ENCODE data around the gene CNOT8. TPM values are rescaled to one million over a fixed set of nuclear protein-coding genes. Genes with fewer than 3 reads are reported as not detected.
"Not testable (repeated sequence)": the region's sequence is repeated elsewhere in the genome, so short reads cannot be mapped to it uniquely, and the experiment has no call there.

Gene CNOT8
- total and polyA plus RNA-seq, 10 donors = 46.3 to 93.5 (median 69.1) TPM

GRCh38 chr5:154829589-154830218, 28.7 kb upstream of the CNOT8 start:
- Histone ChIP-seq H3K9me3 (no peaks in the 10 kb centered on the region), H3K4me3 (no peak overlapping the region), H3K27ac (peak overlapping the region in 3 of 8 donors; percentile 8 to 53 (median 8)), H3K4me1 (peaks cover 0 to 12% (median 0%) of the 10 kb centered on the region in 6 donors), H3K36me3 (peaks cover 0 to 73% (median 10%) of the 10 kb centered on the region in 6 donors), H3K27me3 (replicated peaks in 1 of 7) (no peaks in the 10 kb centered on the region)
- no peak for TF ChIP-seq POLR2AphosphoS5 (IDR thresholded peaks at IDR 0.05)
- no peak for TF ChIP-seq POLR2A (IDR thresholded peaks at IDR 0.05)
- TF ChIP-seq CTCF (IDR thresholded peaks at IDR 0.05 in 8 of 11, conservative IDR thresholded peaks at IDR 0.05 in 3 of 11) = no peak
- WGBS, 5 donors = 73 to 83% (median 79%) methylated on average over 4 of the region's 4 CpGs
- intact Hi-C loops (cut with DNase I; ENCODE audit: low total_unique reads) = no loop called here
- DNase-seq = no peak

GRCh38 chr5:154830219-154830595, 28.2 kb upstream of the CNOT8 start:
- intact Hi-C loops (cut with DNase I; ENCODE audit: low total_unique reads) = no loop called here
- 90 to 98% (median 94%) methylated on average over 7 of the region's 7 CpGs for WGBS, 5 donors
- H3K36me3 ChIP-seq = peaks cover 0 to 68% (median 10%) of the 10 kb centered on the region in 6 donors
- H3K9me3 ChIP-seq = no peaks in the 10 kb centered on the region
- TF ChIP-seq POLR2AphosphoS5 (IDR thresholded peaks at IDR 0.05) (no peak), CTCF (IDR thresholded peaks at IDR 0.05 in 8 of 11, conservative IDR thresholded peaks at IDR 0.05 in 3 of 11) (no peak), POLR2A (IDR thresholded peaks at IDR 0.05) (no peak)
- peak overlapping the region in 1 of 8 donors; percentile 53 for H3K27ac ChIP-seq
- DNase-seq = no peak
- H3K4me3 ChIP-seq = no peak overlapping the region
- H3K4me1 ChIP-seq = peaks cover 0 to 12% (median 0%) of the 10 kb centered on the region in 6 donors
- H3K27me3 ChIP-seq (replicated peaks in 1 of 7) = no peaks in the 10 kb centered on the region

GRCh38 chr5:154830596-154830995, 27.8 kb upstream of the CNOT8 start:
- 76 to 94% (median 89%) methylated on average over 4 of the region's 4 CpGs for WGBS, 5 donors
- Histone ChIP-seq H3K27ac (peak overlapping the region in 1 of 8 donors; percentile 53), H3K27me3 (replicated peaks in 1 of 7) (no peaks in the 10 kb centered on the region), H3K4me3 (no peak overlapping the region), H3K4me1 (peaks cover 0 to 12% (median 0%) of the 10 kb centered on the region in 6 donors), H3K36me3 (peaks cover 0 to 68% (median 10%) of the 10 kb centered on the region in 6 donors), H3K9me3 (no peaks in the 10 kb centered on the region)
- no peak for DNase-seq
- TF ChIP-seq CTCF (IDR thresholded peaks at IDR 0.05 in 8 of 11, conservative IDR thresholded peaks at IDR 0.05 in 3 of 11) (no peak), POLR2A (IDR thresholded peaks at IDR 0.05) (no peak), POLR2AphosphoS5 (IDR thresholded peaks at IDR 0.05) (no peak)
- intact Hi-C loops (cut with DNase I; ENCODE audit: low total_unique reads) = no loop called here

GRCh38 chr5:154831451-154831850, 27.0 kb upstream of the CNOT8 start:
- Histone ChIP-seq H3K27me3 (replicated peaks in 1 of 7) (no peaks in the 10 kb centered on the region), H3K27ac (no peak overlapping the region), H3K4me3 (no peak overlapping the region), H3K36me3 (peaks cover 0 to 68% (median 10%) of the 10 kb centered on the region in 6 donors), H3K9me3 (no peaks in the 10 kb centered on the region), H3K4me1 (peaks cover 0 to 12% (median 0%) of the 10 kb centered on the region in 6 donors)
- 92 to 98% (median 95%) methylated on average over 7 of the region's 7 CpGs for WGBS, 5 donors
- intact Hi-C loops (cut with DNase I; ENCODE audit: low total_unique reads) = no loop called here
- no peak for DNase-seq
- TF ChIP-seq POLR2A (IDR thresholded peaks at IDR 0.05) = no peak
- TF ChIP-seq CTCF (IDR thresholded peaks at IDR 0.05 in 8 of 11, conservative IDR thresholded peaks at IDR 0.05 in 3 of 11) = no peak
- TF ChIP-seq POLR2AphosphoS5 (IDR thresholded peaks at IDR 0.05) = no peak

- H3K27me3 ChIP-seq (replicated peaks in 1 of 7); H3K27ac ChIP-seq; DNase-seq; intact Hi-C loops (cut with DNase I; ENCODE audit: low total_unique reads); H3K9me3 ChIP-seq; H3K4me3 ChIP-seq: not testable (repeated sequence)
- peaks cover 0 to 12% (median 0%) of the 10 kb centered on the region in 6 donors for H3K4me1 ChIP-seq
- WGBS, 5 donors = 94 to 100% (median 96%) methylated on average over 3 of the region's 3 CpGs
- H3K36me3 ChIP-seq = peaks cover 0 to 59% (median 10%) of the 10 kb centered on the region in 6 donors
Observed at GRCh38 chr5:154832804-154833203, 25.6 kb upstream of the CNOT8 start.
